AG09309 (cell line): ENCODE measurements around the gene PIP5KL1.

Experiments used
- DNase-seq: peaks from one replicate; pipeline ENCODE4 v3.0.0-alpha.2; 2010; ENCODE audit warnings: low read depth
- H3K4me3 ChIP-seq: 2 replicates; pipeline ENCODE4 v1.5.1; 2011; ENCODE audit warnings: mild to moderate bottlenecking, low read depth, low read length, moderate library complexity; ENCODE audit not compliant: control insufficient read depth
- CTCF ChIP-seq: IDR thresholded peaks from 2 replicates; pipeline ENCODE4 v1.5.1; 2011; ENCODE audit warnings: mild to moderate bottlenecking, low read depth, low read length, inconsistent platforms; ENCODE audit not compliant: insufficient read depth, control insufficient read depth; ENCODE audit errors: missing control alignments

The PIP5KL1 gene

GRCh38 chr9:127873223-127873691 is 57.3 kb downstream of the PIP5KL1 start:
- DNase-seq, result no peak
- no peak overlapping the region for H3K4me3 ChIP-seq
- TF ChIP-seq CTCF, result no peak

- TF ChIP-seq CTCF, result no peak
- H3K4me3 ChIP-seq, result no peak overlapping the region
- DNase-seq, result no peak
Observed at GRCh38 chr9:127872369-127873222, 58.0 kb downstream of the PIP5KL1 start.

GRCh38 chr9:127871531-127871930 is 59.0 kb downstream of the PIP5KL1 start:
- DNase-seq, result no peak
- H3K4me3 ChIP-seq, result no peak overlapping the region
- TF ChIP-seq CTCF, result no peak

- DNase-seq, result no peak
Observed at GRCh38 chr9:127870887-127871286, 59.7 kb downstream of the PIP5KL1 start.

More at GRCh38 chr9:127870887-127871286, 59.7 kb downstream of the PIP5KL1 start:
- no peak overlapping the region for H3K4me3 ChIP-seq
- no peak for TF ChIP-seq CTCF
